ENCODE measurements around the gene MOV10. TPM values are rescaled to one million over a fixed set of nuclear protein-coding genes. Genes with fewer than 3 reads are reported as not detected.

Gene MOV10
- total RNA-seq, 2 experiments from 2014 or later = 100 to 102 TPM

- Mint-ChIP-seq H3K4me3 (peak overlapping the region; percentile 96), H3K27me3 (no peaks in the 10 kb centered on the region)
Measured at GRCh38 chr1:112674986-112675727, 698 bp downstream of the MOV10 start.

GRCh38 chr1:112675728-112676381, 1.4 kb downstream of the MOV10 start:
- CTCF ChIA-PET = interaction anchor here (1.6 to 3.2 kb wide), 6 partner anchors 29 to 284 kb away, joined by 8 to 22 read pairs (median 11); partner anchors contain the start of gene PPM1J
- peaks cover 69% of the 10 kb centered on the region for H3K36me3 Mint-ChIP-seq (ENCODE audit: low read depth)

More at GRCh38 chr1:112674986-112675727, 698 bp downstream of the MOV10 start:
- H3K27ac Mint-ChIP-seq = peak overlapping the region; percentile 91
- peak; percentile 41 for DNase-seq
- CTCF ChIA-PET = interaction anchor here (0.5 to 3.2 kb wide), 14 partner anchors 10 to 398 kb away, joined by 3 to 22 read pairs (median 6); partner anchors contain the start of genes LRIG2 and PPM1J
- H3K36me3 Mint-ChIP-seq (ENCODE audit: low read depth) = peaks cover 76% of the 10 kb centered on the region
- H3K9me3 Mint-ChIP-seq = no peaks in the 10 kb centered on the region
- peaks cover 40% of the 10 kb centered on the region for H3K4me1 Mint-ChIP-seq
- POLR2A ChIA-PET = interaction anchor here (0.8 to 5.2 kb wide), 26 partner anchors 9 to 284 kb away, joined by 3 to 101 read pairs (median 5); partner anchors contain the start of genes CAPZA1, PPM1J, RHOC and ST7L

GRCh38 chr1:112676543-112676942, 2.1 kb downstream of the MOV10 start:
- ChIA-PET CTCF (interaction anchor here (2.3 to 2.9 kb wide), 3 partner anchors 28 to 285 kb away, joined by 9 to 22 read pairs (median 11); no protein-coding TSS in a partner anchor), POLR2A (interaction anchor here (2.0 to 5.1 kb wide), 7 partner anchors 9 to 57 kb away, joined by 6 to 101 read pairs (median 46); partner anchors contain the start of genes CAPZA1, PPM1J, RHOC and ST7L)
- no peak for DNase-seq
- peak overlapping the region; percentile 5 for H3K4me3 Mint-ChIP-seq
- peaks cover 62% of the 10 kb centered on the region for H3K36me3 Mint-ChIP-seq (ENCODE audit: low read depth)
- no peaks in the 10 kb centered on the region for H3K27me3 Mint-ChIP-seq
- H3K4me1 Mint-ChIP-seq = peaks cover 40% of the 10 kb centered on the region
- no peak overlapping the region for H3K27ac Mint-ChIP-seq
- H3K9me3 Mint-ChIP-seq = no peaks in the 10 kb centered on the region

More at GRCh38 chr1:112675728-112676381, 1.4 kb downstream of the MOV10 start:
- POLR2A ChIA-PET = interaction anchor here (1.4 to 5.2 kb wide), 12 partner anchors 8 to 285 kb away, joined by 3 to 101 read pairs (median 26); partner anchors contain the start of genes CAPZA1, PPM1J, RHOC and ST7L
- Mint-ChIP-seq H3K27me3 (no peaks in the 10 kb centered on the region), H3K27ac (peak overlapping the region; percentile 63), H3K4me1 (peaks cover 40% of the 10 kb centered on the region), H3K9me3 (no peaks in the 10 kb centered on the region), H3K4me3 (peak overlapping the region; percentile 76)
- no peak for DNase-seq

DNA sequence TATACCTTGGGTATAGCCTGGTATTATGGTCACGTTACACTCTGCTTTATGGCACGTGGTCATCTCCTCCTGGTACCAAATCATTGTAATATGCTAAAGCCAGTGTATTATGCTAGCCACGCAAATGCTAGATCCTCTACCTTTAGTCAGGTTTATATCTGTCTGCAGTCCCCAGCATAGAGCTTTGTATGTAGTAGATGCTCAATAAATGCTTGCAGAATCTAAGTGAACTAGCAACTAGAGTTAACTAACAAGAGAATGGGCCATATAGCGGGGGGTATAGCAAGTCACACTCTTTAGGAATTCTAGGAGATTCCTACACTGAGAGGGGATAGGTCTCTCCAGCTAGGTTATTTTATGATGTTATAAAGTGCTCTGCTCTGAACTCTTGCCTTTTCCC, 3.0 kb downstream of the MOV10 start:
- Mint-ChIP-seq H3K4me1 (peaks cover 40% of the 10 kb centered on the region), H3K4me3 (no peak overlapping the region), H3K36me3 (ENCODE audit: low read depth) (peaks cover 56% of the 10 kb centered on the region), H3K9me3 (no peaks in the 10 kb centered on the region), H3K27me3 (no peaks in the 10 kb centered on the region), H3K27ac (no peak overlapping the region)
- ChIA-PET POLR2A (interaction anchor here (4.5 kb wide), 1 partner anchor 26 kb away, joined by 46 read pairs; no protein-coding TSS in a partner anchor), CTCF (no interaction called here)
- DNase-seq = no peak

DNA sequence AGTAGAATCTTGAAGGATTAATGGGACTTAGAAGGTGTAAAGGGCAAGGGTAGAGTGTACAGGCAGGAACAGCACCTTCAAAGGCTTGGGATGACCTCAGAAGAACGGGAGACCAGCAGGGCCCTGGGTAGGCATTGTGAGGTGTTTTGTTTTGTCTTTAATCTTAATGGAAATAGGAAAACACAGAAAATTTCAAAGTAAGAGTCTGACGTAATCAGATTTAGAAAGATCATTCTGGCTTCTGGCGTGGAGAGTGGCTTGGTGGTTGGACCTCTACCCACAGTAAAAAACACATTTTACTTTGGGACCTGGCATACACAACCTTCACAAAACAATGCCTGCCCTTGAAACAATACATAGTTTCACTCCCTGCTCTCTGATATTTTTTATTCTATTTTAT, 4.1 kb downstream of the MOV10 start:
- no peak for DNase-seq
- no peak overlapping the region for H3K4me3 Mint-ChIP-seq
- no peaks in the 10 kb centered on the region for H3K27me3 Mint-ChIP-seq
- ChIA-PET POLR2A (no interaction called here), CTCF (no interaction called here)
- peaks cover 48% of the 10 kb centered on the region for H3K36me3 Mint-ChIP-seq (ENCODE audit: low read depth)
- H3K27ac Mint-ChIP-seq = no peak overlapping the region
- H3K4me1 Mint-ChIP-seq = peaks cover 33% of the 10 kb centered on the region
- no peaks in the 10 kb centered on the region for H3K9me3 Mint-ChIP-seq

DNA sequence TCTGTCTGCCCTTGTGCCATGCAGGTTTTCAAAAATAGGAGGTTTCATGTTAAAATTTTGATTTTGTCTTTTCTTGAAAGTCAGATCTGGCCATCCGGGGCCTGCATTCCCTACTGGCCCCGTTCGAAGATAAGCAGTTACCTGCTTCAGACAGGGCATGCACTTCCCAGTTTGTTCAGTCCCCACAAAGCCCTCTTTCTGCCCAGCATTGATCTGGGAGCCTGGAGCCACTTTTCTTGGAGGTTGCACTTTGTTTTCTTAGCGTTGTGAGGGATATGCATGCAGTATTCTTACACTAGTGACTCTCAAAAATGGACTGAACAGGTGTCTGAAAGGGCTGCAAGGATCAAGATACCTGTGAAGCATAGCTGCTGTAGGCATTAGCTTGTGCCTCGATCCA, 11.5 kb downstream of the MOV10 start:
- H3K27me3 Mint-ChIP-seq = no peaks in the 10 kb centered on the region
- POLR2A ChIA-PET = interaction anchor here (2.3 kb wide), 1 partner anchor 11 kb away, joined by 6 read pairs; the partner anchor contains the start of gene MOV10

DNA sequence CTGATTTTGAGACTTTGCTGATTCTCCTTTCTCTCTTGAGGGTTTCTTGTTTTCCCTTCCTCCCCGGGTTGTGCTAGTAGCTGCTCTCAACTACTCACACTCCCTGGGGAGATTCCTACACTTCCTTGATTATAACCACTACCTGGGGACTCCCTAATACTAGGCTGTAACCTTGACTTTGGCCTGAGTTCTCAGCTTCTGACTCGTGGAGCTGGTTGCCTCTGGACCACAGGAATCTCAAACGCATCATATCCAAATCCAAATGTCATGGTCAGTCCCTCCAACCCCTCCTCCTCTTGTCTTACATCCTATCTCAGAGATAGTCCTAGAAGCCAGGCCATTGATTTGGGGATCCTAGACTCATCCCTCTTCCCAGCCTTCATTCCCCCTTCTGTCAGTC, 12.0 kb downstream of the MOV10 start:
- no peaks in the 10 kb centered on the region for H3K27me3 Mint-ChIP-seq
- no peak overlapping the region for H3K27ac Mint-ChIP-seq
- H3K4me3 Mint-ChIP-seq = no peak overlapping the region
- no peak for DNase-seq
- H3K36me3 Mint-ChIP-seq (ENCODE audit: low read depth) = peaks cover 25% of the 10 kb centered on the region
- H3K4me1 Mint-ChIP-seq = peaks cover 4% of the 10 kb centered on the region
- H3K9me3 Mint-ChIP-seq = no peaks in the 10 kb centered on the region
- CTCF ChIA-PET = no interaction called here
- POLR2A ChIA-PET = interaction anchor here (2.3 kb wide), 1 partner anchor 11 kb away, joined by 6 read pairs; the partner anchor contains the start of gene MOV10

More for the DNA sequence above, 11.5 kb downstream of the MOV10 start:
- peaks cover 4% of the 10 kb centered on the region for H3K4me1 Mint-ChIP-seq
- CTCF ChIA-PET = no interaction called here
- no peaks in the 10 kb centered on the region for H3K9me3 Mint-ChIP-seq
- H3K4me3 Mint-ChIP-seq = no peak overlapping the region
- DNase-seq = no peak
- peaks cover 25% of the 10 kb centered on the region for H3K36me3 Mint-ChIP-seq (ENCODE audit: low read depth)
- no peak overlapping the region for H3K27ac Mint-ChIP-seq

GRCh38 chr1:112686835-112687234, 12.4 kb downstream of the MOV10 start:
- ChIA-PET POLR2A (interaction anchor here (2.3 kb wide), 1 partner anchor 11 kb away, joined by 6 read pairs; the partner anchor contains the start of gene MOV10), CTCF (no interaction called here)
- peaks cover 4% of the 10 kb centered on the region for H3K4me1 Mint-ChIP-seq
- H3K27ac Mint-ChIP-seq = no peak overlapping the region
- no peak for DNase-seq
- H3K9me3 Mint-ChIP-seq = no peaks in the 10 kb centered on the region
- H3K27me3 Mint-ChIP-seq = no peaks in the 10 kb centered on the region
- H3K4me3 Mint-ChIP-seq = no peak overlapping the region
- peaks cover 28% of the 10 kb centered on the region for H3K36me3 Mint-ChIP-seq (ENCODE audit: low read depth)

DNA sequence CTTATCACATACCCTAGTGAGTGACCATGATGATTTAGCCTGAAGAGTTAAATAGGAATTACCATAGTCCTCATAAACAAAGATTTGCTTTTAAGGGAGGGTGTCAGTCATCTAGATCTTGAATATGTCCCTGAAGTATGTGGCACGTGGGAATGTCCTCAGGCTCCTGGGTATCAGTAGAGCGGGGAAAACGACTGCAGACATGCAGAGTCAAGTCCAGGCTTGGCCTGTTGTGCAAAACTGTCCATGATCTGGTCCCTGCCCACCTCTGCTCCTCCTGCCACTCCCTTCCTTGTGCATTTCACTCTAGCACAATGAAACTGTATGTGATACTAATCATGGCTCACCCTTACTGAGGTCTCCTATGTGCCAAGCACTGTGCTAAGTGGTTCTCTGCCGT, 12.9 kb downstream of the MOV10 start:
- no peaks in the 10 kb centered on the region for H3K9me3 Mint-ChIP-seq
- no peak overlapping the region for H3K27ac Mint-ChIP-seq
- H3K36me3 Mint-ChIP-seq (ENCODE audit: low read depth) = peaks cover 30% of the 10 kb centered on the region
- CTCF ChIA-PET = no interaction called here
- no peak overlapping the region for H3K4me3 Mint-ChIP-seq
- POLR2A ChIA-PET = no interaction called here
- no peak for DNase-seq
- peaks cover 4% of the 10 kb centered on the region for H3K4me1 Mint-ChIP-seq
- H3K27me3 Mint-ChIP-seq = no peaks in the 10 kb centered on the region

DNA sequence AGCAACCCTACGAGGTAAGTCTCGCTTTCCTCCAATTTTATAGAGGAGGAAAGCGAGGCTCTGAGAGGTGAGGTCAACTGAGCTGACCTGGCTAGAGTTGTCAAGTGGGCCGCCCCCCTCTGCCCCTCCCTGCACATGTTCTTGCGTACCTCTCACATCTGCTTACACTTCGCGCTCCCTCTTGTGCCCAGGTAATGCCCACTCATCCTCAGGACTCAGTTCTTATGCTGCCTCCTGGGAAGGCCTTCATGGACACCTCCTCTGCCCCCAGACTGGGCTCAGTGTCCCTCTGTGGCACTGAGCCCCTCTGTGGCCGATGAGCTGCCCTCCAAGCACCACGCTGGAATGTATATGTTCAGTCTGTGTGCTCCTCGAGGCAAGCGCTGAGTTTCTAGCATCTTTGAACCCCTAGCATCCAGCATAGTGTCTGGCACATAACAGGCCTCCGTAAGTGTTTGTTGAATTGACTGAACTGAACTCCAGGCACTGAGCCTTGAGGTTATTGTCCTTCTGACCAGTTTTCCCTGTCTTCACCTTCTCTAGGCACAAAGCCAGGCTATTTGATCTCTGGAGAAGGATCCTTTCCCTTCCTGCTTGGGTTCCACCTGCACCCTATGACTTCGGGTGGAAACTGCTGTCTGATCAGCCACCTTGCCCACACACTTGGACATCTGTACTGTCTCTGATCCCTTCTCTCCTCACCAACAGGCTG, 13.5 kb downstream of the MOV10 start:
- POLR2A ChIA-PET = interaction anchor here (1.1 kb wide), 1 partner anchor 13 kb away, joined by 3 read pairs; the partner anchor contains the start of gene MOV10
- Mint-ChIP-seq H3K36me3 (ENCODE audit: low read depth) (peaks cover 31% of the 10 kb centered on the region), H3K27ac (no peak overlapping the region), H3K9me3 (no peaks in the 10 kb centered on the region), H3K4me3 (no peak overlapping the region), H3K27me3 (no peaks in the 10 kb centered on the region), H3K4me1 (peaks cover 4% of the 10 kb centered on the region)
- no peak for DNase-seq
- CTCF ChIA-PET = no interaction called here

- Mint-ChIP-seq H3K4me1 (peaks cover 4% of the 10 kb centered on the region), H3K27ac (no peak overlapping the region), H3K36me3 (ENCODE audit: low read depth) (peaks cover 33% of the 10 kb centered on the region), H3K27me3 (no peaks in the 10 kb centered on the region), H3K9me3 (no peaks in the 10 kb centered on the region), H3K4me3 (no peak overlapping the region)
- CTCF ChIA-PET = no interaction called here
- POLR2A ChIA-PET = interaction anchor here (1.1 kb wide), 1 partner anchor 14 kb away, joined by 3 read pairs; the partner anchor contains the start of gene MOV10
- DNase-seq = no peak
Measured at GRCh38 chr1:112688781-112689193, 14.3 kb downstream of the MOV10 start.

- H3K27ac Mint-ChIP-seq = no peak overlapping the region
- H3K4me3 Mint-ChIP-seq = no peak overlapping the region
- H3K9me3 Mint-ChIP-seq = no peaks in the 10 kb centered on the region
- DNase-seq = no peak
- peaks cover 4% of the 10 kb centered on the region for H3K4me1 Mint-ChIP-seq
- POLR2A ChIA-PET = interaction anchor here (1.1 kb wide), 1 partner anchor 15 kb away, joined by 3 read pairs; the partner anchor contains the start of gene MOV10
- CTCF ChIA-PET = no interaction called here
- peaks cover 33% of the 10 kb centered on the region for H3K36me3 Mint-ChIP-seq (ENCODE audit: low read depth)
- H3K27me3 Mint-ChIP-seq = no peaks in the 10 kb centered on the region
Measured at GRCh38 chr1:112689196-112689841, 14.9 kb downstream of the MOV10 start.
